Measurements from ENCODE around the gene UBE2E2. TPM values are rescaled to one million over a fixed set of nuclear protein-coding genes. Genes with fewer than 3 reads are reported as not detected.

The UBE2E2 gene
- total RNA-seq, 2 experiments from 2014 or later: 14.1 to 20.2 TPM

DNA sequence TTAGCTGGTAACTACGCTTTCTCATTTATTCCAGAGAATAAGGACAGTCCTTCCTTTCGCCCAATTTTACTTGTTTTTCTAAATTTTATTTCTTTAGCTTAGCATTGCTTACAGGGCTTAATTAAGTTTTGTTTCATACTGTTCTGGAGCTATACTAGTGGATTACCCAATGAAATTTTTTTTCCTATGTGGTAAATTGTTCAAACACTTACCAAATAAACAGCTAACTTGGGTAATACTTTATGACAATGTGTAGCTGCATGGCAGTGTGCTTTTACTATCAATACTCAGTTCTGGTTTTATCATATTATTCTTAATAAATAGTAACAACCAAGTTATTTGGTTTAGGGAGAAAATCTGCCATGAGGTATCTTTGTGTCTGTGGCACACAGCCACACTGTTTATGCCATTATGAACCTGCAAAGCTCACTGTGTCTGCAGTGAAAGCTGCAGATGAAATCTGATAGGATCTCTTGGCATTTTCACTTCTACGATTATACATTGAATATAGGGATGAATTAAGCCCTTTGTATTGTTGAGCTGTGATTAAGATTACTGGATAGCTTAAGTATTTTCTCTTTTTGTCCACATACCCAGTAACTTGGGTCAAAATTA lies 37.2 kb downstream of the UBE2E2 start:
- TF ChIP-seq, protein P1, sequence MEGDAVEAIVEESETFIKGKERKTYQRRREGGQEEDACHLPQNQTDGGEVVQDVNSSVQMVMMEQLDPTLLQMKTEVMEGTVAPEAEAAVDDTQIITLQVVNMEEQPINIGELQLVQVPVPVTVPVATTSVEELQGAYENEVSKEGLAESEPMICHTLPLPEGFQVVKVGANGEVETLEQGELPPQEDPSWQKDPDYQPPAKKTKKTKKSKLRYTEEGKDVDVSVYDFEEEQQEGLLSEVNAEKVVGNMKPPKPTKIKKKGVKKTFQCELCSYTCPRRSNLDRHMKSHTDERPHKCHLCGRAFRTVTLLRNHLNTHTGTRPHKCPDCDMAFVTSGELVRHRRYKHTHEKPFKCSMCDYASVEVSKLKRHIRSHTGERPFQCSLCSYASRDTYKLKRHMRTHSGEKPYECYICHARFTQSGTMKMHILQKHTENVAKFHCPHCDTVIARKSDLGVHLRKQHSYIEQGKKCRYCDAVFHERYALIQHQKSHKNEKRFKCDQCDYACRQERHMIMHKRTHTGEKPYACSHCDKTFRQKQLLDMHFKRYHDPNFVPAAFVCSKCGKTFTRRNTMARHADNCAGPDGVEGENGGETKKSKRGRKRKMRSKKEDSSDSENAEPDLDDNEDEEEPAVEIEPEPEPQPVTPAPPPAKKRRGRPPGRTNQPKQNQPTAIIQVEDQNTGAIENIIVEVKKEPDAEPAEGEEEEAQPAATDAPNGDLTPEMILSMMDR (IDR thresholded peaks at IDR 0.05): no peak
- intact Hi-C loops (cut with DNase I, micrococcal nuclease): no loop called here
- no peaks in the 10 kb centered on the region for H3K27me3 ChIP-seq (ENCODE audit: control insufficient read depth in 1 of 2, insufficient read depth in 2 of 2, low read length in 2 of 2)
- no peaks in the 10 kb centered on the region for H3K9me3 ChIP-seq (ENCODE audit: control insufficient read depth in 1 of 2, insufficient read depth in 1 of 2, low read length in 2 of 2)
- H3K4me1 ChIP-seq (ENCODE audit: insufficient read depth, low read length): no peaks in the 10 kb centered on the region
- CTCF ChIA-PET: interaction anchor here (0.8 to 1.3 kb wide), 4 partner anchors 9 to 15 kb away, joined by 3 to 4 read pairs (median 3); no protein-coding TSS in a partner anchor
- Mint-ChIP-seq H3K4me1 (ENCODE audit: low read depth) (peaks cover 6% of the 10 kb centered on the region), H3K27ac (no peak overlapping the region), H3K4me3 (no peak overlapping the region), H3K36me3 (ENCODE audit: low read depth) (no peaks in the 10 kb centered on the region), H3K27me3 (no peaks in the 10 kb centered on the region), H3K9me3 (no peaks in the 10 kb centered on the region)
- POLR2A ChIA-PET: no interaction called here
- no peak overlapping the region for H3K27ac ChIP-seq (ENCODE audit: low read depth in 1 of 2, low read length in 2 of 2)
- DNase-seq (no peak), ATAC-seq (ENCODE audit: poor library complexity) (no peak)
- no peaks in the 10 kb centered on the region for H3K36me3 ChIP-seq (ENCODE audit: insufficient read depth, low read length)
- no peak overlapping the region for H3K4me3 ChIP-seq (ENCODE audit: low read length)

DNA sequence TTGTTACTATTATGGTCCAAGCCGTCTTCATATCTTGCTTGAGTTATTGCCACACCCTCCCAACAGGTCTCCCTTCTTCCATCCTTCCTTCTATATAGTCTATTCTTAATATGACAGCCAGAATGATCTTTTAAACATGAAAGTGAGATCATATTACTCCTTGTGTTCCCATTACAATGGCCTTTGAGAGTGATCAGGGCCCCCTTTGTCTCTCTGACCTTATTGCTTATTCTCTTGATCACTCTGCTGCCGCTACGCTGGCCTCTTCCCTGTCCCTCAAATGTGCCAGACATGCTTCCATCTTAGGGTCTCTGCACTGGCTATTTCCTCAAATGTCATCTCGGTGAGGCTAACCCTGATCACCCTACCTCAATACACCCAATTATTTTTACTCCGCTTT lies 38.1 kb downstream of the UBE2E2 start:
- H3K36me3 Mint-ChIP-seq (ENCODE audit: low read depth): no peaks in the 10 kb centered on the region
- no peak overlapping the region for H3K4me3 Mint-ChIP-seq
- no peak overlapping the region for H3K27ac ChIP-seq (ENCODE audit: low read depth in 1 of 2, low read length in 2 of 2)
- H3K36me3 ChIP-seq (ENCODE audit: insufficient read depth, low read length): no peaks in the 10 kb centered on the region
- no peaks in the 10 kb centered on the region for H3K4me1 ChIP-seq (ENCODE audit: insufficient read depth, low read length)
- no peak overlapping the region for H3K4me3 ChIP-seq (ENCODE audit: low read length)
- H3K9me3 Mint-ChIP-seq: no peaks in the 10 kb centered on the region
- ATAC-seq (ENCODE audit: poor library complexity) (no peak), DNase-seq (no peak)
- H3K9me3 ChIP-seq (ENCODE audit: control insufficient read depth in 1 of 2, insufficient read depth in 1 of 2, low read length in 2 of 2): no peaks in the 10 kb centered on the region
- H3K27me3 Mint-ChIP-seq: no peaks in the 10 kb centered on the region
- H3K27ac Mint-ChIP-seq: no peak overlapping the region
- POLR2A ChIA-PET: no interaction called here
- intact Hi-C loops (cut with DNase I, micrococcal nuclease): no loop called here
- H3K4me1 Mint-ChIP-seq (ENCODE audit: low read depth): no peaks in the 10 kb centered on the region
- no peaks in the 10 kb centered on the region for H3K27me3 ChIP-seq (ENCODE audit: control insufficient read depth in 1 of 2, insufficient read depth in 2 of 2, low read length in 2 of 2)
- TF ChIP-seq, protein P1 (IDR thresholded peaks at IDR 0.05): no peak
- CTCF ChIA-PET: no interaction called here

DNA sequence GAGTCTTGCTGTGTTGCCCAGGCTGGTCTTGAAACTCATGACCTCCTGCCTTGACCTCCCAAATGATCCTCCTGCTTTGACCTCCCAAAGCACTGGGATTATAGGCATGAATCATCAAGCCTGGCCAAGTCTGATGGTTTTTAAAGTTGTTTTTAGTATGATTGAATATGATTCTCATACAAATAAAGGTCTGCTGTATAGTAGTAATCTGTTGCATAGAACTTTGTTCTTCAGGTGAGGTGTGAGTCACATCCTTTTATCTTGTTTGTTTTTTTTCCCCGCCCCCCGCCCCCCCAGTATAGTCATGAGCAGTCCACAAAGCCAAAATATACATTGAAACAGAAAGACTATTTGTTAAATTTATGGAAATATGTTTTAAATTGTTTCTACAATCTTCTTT lies 39.0 kb downstream of the UBE2E2 start:
- TF ChIP-seq, protein P1 (IDR thresholded peaks at IDR 0.05): no peak
- H3K4me3 Mint-ChIP-seq: no peak overlapping the region
- CTCF ChIA-PET: no interaction called here
- ATAC-seq (ENCODE audit: poor library complexity) (no peak), DNase-seq (no peak)
- POLR2A ChIA-PET: no interaction called here
- no peak overlapping the region for H3K4me3 ChIP-seq (ENCODE audit: low read length)
- no peak overlapping the region for H3K27ac ChIP-seq (ENCODE audit: low read depth in 1 of 2, low read length in 2 of 2)
- no peaks in the 10 kb centered on the region for H3K4me1 Mint-ChIP-seq (ENCODE audit: low read depth)
- no peaks in the 10 kb centered on the region for H3K4me1 ChIP-seq (ENCODE audit: insufficient read depth, low read length)
- H3K27me3 ChIP-seq (ENCODE audit: control insufficient read depth in 1 of 2, insufficient read depth in 2 of 2, low read length in 2 of 2): no peaks in the 10 kb centered on the region
- H3K9me3 ChIP-seq (ENCODE audit: control insufficient read depth in 1 of 2, insufficient read depth in 1 of 2, low read length in 2 of 2): no peaks in the 10 kb centered on the region
- H3K27ac Mint-ChIP-seq: no peak overlapping the region
- no peaks in the 10 kb centered on the region for H3K36me3 Mint-ChIP-seq (ENCODE audit: low read depth)
- H3K27me3 Mint-ChIP-seq: no peaks in the 10 kb centered on the region
- no peaks in the 10 kb centered on the region for H3K36me3 ChIP-seq (ENCODE audit: insufficient read depth, low read length)
- intact Hi-C loops (cut with DNase I, micrococcal nuclease): no loop called here
- no peaks in the 10 kb centered on the region for H3K9me3 Mint-ChIP-seq

All from CD4-positive, alpha-beta T cell (primary cell).